HCT116 (cell line): Measurements from ENCODE around the gene PLPP2. TPM values are rescaled to one million over a fixed set of nuclear protein-coding genes. Genes with fewer than 3 reads are reported as not detected.

Source experiments
- ATAC-seq: fragments of 200-7000 bp; cut with Tn5 transposase; 2 replicates; pipeline ENCODE4 v1.9.1; 2020; ENCODE audit warnings: mild to moderate bottlenecking, moderate library complexity
- BruUV-seq: library from RNA; stranded (reverse); fragments of 400-500 nt; replicated peaks from 2 replicates; lab custom pipeline; 2021; lab: Mats Ljungman, UMichigan
- CTCF ChIA-PET: fragments of 300-600 bp; sonication (Branson Sonifier 250); formaldehyde crosslinking; loops from one replicate; lab custom pipeline; 2021; ENCODE audit warnings: antibody characterized with exemption; lab: Charles Lee
- POLR2A ChIA-PET: fragments of 300-600, 350-600 bp; sonication (Branson Sonifier 250); formaldehyde crosslinking; loops from one replicate; lab custom pipeline; 2021; ENCODE audit warnings: antibody characterized with exemption; lab: Charles Lee
- RAD21 ChIA-PET, 2 experiments: fragments of 300-600 bp; sonication (Branson Sonifier 250); formaldehyde crosslinking; loops; one replicate each; lab custom pipeline; 2023; ENCODE audit warnings: low total read pairs in 2 of 2; ENCODE audit not compliant: uncharacterized antibody in 2 of 2, unreplicated experiment in 2 of 2, low non-redundant PET in 1 of 2; lab: Charles Lee
- DNase-seq: peaks from one replicate; pipeline ENCODE4 v3.0.0-alpha.2; 2010; ENCODE audit warnings: low read depth, low spot score
- H2AFZ ChIP-seq: fragments of 200-600 bp; shearing (Covaris generic), sonication (generic); 2 replicates; pipeline ENCODE4 v1.6.1; 2017; ENCODE audit warnings: low read depth, mixed run types, mixed read lengths, antibody characterized with exemption, low read length; ENCODE audit not compliant: poor library complexity, severe bottlenecking
- H3K27ac ChIP-seq: 2 replicates; pipeline ENCODE4 v1.5.1; 2012; ENCODE audit warnings: low read depth, low read length
- H3K27me3 ChIP-seq: fragments of 200-600 bp; sonication (generic); 2 replicates; pipeline ENCODE4 v1.6.1; 2016; ENCODE audit warnings: mixed run types, low read length, mixed read lengths; ENCODE audit not compliant: insufficient read depth
- H3K36me3 ChIP-seq, 2 experiments: fragments of 200-500 bp in 1 of 2; fragments of 200-600 bp in 1 of 2; sonication (Bioruptor generic) in 1 of 2; sonication (generic) in 1 of 2; 2 replicates each; pipeline versions ENCODE4 v1.5.1 to v1.6.1; 2014 to 2016; ENCODE audit warnings: low read length in 2 of 2, inconsistent platforms in 1 of 2, mixed read lengths in 1 of 2, mixed run types in 1 of 2; ENCODE audit not compliant: insufficient read depth in 2 of 2, control insufficient read depth in 1 of 2
- H3K4me1 ChIP-seq, 2 experiments: fragments of 200-600 bp in 1 of 2; sonication (generic) in 1 of 2; 2 replicates each; pipeline versions ENCODE4 v1.5.1 to v1.6.1; 2012 to 2017; ENCODE audit warnings: low read length in 2 of 2, inconsistent platforms in 1 of 2, mild to moderate bottlenecking in 1 of 2, mixed read lengths in 1 of 2, mixed run types in 1 of 2, moderate library complexity in 1 of 2; ENCODE audit not compliant: insufficient read depth in 2 of 2, control insufficient read depth in 1 of 2
- H3K4me2 ChIP-seq: fragments of 200-600 bp; sonication (generic); 2 replicates; pipeline ENCODE4 v1.6.1; 2017; ENCODE audit warnings: mixed run types, low read length, mixed read lengths
- H3K4me3 ChIP-seq, 2 experiments: fragments of 200-600 bp in 1 of 2; sonication (generic) in 1 of 2; replicated peaks in 1 of 2; 2 replicates each; pipeline ENCODE4 v1.5.1; 2011 to 2016; ENCODE audit warnings: low read length in 2 of 2, control low read depth in 1 of 2, low read depth in 1 of 2, mild to moderate bottlenecking in 1 of 2, mixed read lengths in 1 of 2, mixed run types in 1 of 2
- H3K79me2 ChIP-seq: fragments of 200-600 bp; sonication (generic); 2 replicates; pipeline ENCODE4 v1.6.1; 2017; ENCODE audit warnings: mild to moderate bottlenecking, mixed run types, low read length, moderate library complexity, mixed read lengths; ENCODE audit not compliant: insufficient read depth
- H3K9ac ChIP-seq: fragments of 200-600 bp; sonication (generic); 2 replicates; pipeline ENCODE4 v1.6.1; 2016; ENCODE audit warnings: low read length, mixed read lengths
- H3K9me2 ChIP-seq: fragments of 200-600 bp; sonication (generic), shearing (Covaris generic); 2 replicates; pipeline ENCODE4 v1.6.1; 2017; ENCODE audit warnings: mixed run types, mild to moderate bottlenecking, moderate library complexity; ENCODE audit not compliant: insufficient read depth
- H3K9me3 ChIP-seq, 2 experiments: fragments of 200-500 bp in 1 of 2; fragments of 200-600 bp in 1 of 2; sonication (Bioruptor generic) in 1 of 2; sonication (generic) in 1 of 2; 2 replicates each; pipeline ENCODE4 v1.6.1; 2014 to 2017; ENCODE audit warnings: low read length in 2 of 2, mixed read lengths in 2 of 2, inconsistent platforms in 1 of 2, low read depth in 1 of 2, mild to moderate bottlenecking in 1 of 2, mixed run types in 1 of 2, moderate library complexity in 1 of 2; ENCODE audit not compliant: control insufficient read depth in 1 of 2, insufficient read depth in 1 of 2
- H4K20me1 ChIP-seq: fragments of 200-600 bp; sonication (generic), shearing (Covaris generic); 2 replicates; pipeline ENCODE4 v1.6.1; 2017; ENCODE audit warnings: mixed run types, mild to moderate bottlenecking, moderate library complexity; ENCODE audit not compliant: insufficient read depth
- CBX3 ChIP-seq: IDR thresholded peaks from 2 replicates; pipeline ENCODE4 v1.6.1; 2012; ENCODE audit warnings: low read depth
- CEBPB ChIP-seq: IDR thresholded peaks from 2 replicates; pipeline ENCODE4 v1.6.1; 2012; ENCODE audit warnings: low read depth
- EGR1 ChIP-seq: IDR thresholded peaks from 2 replicates; pipeline ENCODE4 v1.6.1; 2012; ENCODE audit warnings: low read depth
- EZH2phosphoT487 ChIP-seq: fragments of 200-600 bp; IDR thresholded peaks from 2 replicates; pipeline ENCODE4 v1.6.1; 2018; ENCODE audit warnings: antibody characterized with exemption, borderline replicate concordance
- FOSL1 ChIP-seq: IDR thresholded peaks from 2 replicates; pipeline ENCODE4 v1.6.1; 2012; ENCODE audit warnings: low read depth
- JUND ChIP-seq: IDR thresholded peaks from 2 replicates; pipeline ENCODE4 v1.6.1; 2012
- POLR2AphosphoS5 ChIP-seq: IDR thresholded peaks from 2 replicates; pipeline ENCODE4 v1.6.1; 2011; ENCODE audit warnings: mild to moderate bottlenecking, low read depth, low read length, moderate library complexity
- TCF7L2 ChIP-seq: IDR thresholded peaks from 2 replicates; pipeline ENCODE4 v1.7.0; 2011; ENCODE audit warnings: borderline replicate concordance, inconsistent platforms; ENCODE audit not compliant: insufficient read depth, insufficient read length; ENCODE audit errors: extremely low read depth
- YY1 ChIP-seq: IDR thresholded peaks from 2 replicates; pipeline ENCODE4 v1.6.1; 2011; ENCODE audit warnings: low read length, low read depth, moderate library complexity, mild to moderate bottlenecking; ENCODE audit not compliant: insufficient replicate concordance; ENCODE audit errors: extremely low read depth
- ZFX ChIP-seq: fragments of 450-650 bp; IDR thresholded peaks from 2 replicates; pipeline ENCODE4 v1.6.1; 2017
- intact Hi-C: fragments of 100-400 bp; cut with micrococcal nuclease; formaldehyde crosslinking; loops from 2 replicates; pipeline ENCODE4 v1.10.0; 2022
- total RNA-seq: library from RNA; stranded (reverse); gene quantifications from one replicate; pipeline ENCODE4 v1.2.1, GENCODE V29; 2021; ENCODE audit not compliant: unreplicated experiment
- TF ChIP-seq, protein P1 (sequence below): IDR thresholded peaks from 2 replicates; pipeline ENCODE4 v1.6.1; 2012; ENCODE audit warnings: low read depth
- TF ChIP-seq, protein P2 (sequence below): IDR thresholded peaks from 2 replicates; pipeline ENCODE4 v1.6.1; 2012
- TF ChIP-seq, protein P3 (sequence below): IDR thresholded peaks from 2 replicates; pipeline ENCODE4 v1.6.1; 2012

Gene PLPP2
- total RNA-seq, 1 experiment from 2014 or later = 128 TPM

DNA sequence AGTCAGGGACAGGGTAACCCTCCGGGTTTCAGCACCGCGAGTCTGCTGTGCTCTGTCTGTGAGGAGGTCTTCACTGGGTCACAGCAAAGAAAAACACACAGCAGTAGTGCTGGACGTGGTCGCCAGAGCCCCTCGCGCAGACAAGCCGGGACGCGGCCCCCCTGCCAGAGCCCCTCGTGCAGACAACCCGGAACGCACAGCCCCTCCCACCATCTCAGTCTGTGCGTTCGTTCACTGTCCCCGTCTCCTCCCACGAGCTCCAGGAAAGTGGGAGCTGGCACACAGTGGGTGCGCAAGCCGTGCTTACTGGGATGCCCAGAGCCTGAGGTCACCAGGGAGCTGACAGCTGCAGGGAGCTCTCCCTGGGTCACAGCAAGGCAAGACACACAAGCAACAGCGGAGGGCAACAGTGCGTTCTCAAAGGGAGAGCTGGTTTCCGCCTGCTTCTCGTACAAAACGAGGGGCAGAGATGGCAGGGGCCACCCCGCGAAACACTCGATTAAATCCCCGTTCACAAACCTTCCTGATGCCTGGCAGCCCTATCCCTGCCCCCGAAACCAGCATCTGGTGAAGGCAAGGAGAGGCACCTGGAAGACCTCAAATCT, 3.2 kb upstream of the PLPP2 start:
- H3K9me2 ChIP-seq = no peaks in the 10 kb centered on the region
- no peak overlapping the region for H3K9ac ChIP-seq
- ATAC-seq = no peak
- intact Hi-C loops = no loop called here
- peaks cover 14% of the 10 kb centered on the region for H3K79me2 ChIP-seq
- no peak overlapping the region for H2AFZ ChIP-seq
- peaks cover 5 to 17% of the 10 kb centered on the region in 2 experiments; a peak in 3 of 4 replicates for H3K4me1 ChIP-seq
- DNase-seq = no peak
- CTCF ChIA-PET = interaction anchor here (1.0 kb wide), 1 partner anchor 212 kb away, joined by 3 read pairs; no protein-coding TSS in a partner anchor
- H3K4me3 ChIP-seq = no peak overlapping the region
- no peak overlapping the region for H3K4me2 ChIP-seq
- H3K36me3 ChIP-seq = no peaks in the 10 kb centered on the region
- TF ChIP-seq FOSL1 (no peak), CEBPB (no peak), TCF7L2 (no peak), CBX3 (no peak), ZFX (no peak), POLR2AphosphoS5 (no peak), JUND (no peak), EGR1 (no peak), EZH2phosphoT487 (no peak), YY1 (no peak)
- TF ChIP-seq, protein P1, sequence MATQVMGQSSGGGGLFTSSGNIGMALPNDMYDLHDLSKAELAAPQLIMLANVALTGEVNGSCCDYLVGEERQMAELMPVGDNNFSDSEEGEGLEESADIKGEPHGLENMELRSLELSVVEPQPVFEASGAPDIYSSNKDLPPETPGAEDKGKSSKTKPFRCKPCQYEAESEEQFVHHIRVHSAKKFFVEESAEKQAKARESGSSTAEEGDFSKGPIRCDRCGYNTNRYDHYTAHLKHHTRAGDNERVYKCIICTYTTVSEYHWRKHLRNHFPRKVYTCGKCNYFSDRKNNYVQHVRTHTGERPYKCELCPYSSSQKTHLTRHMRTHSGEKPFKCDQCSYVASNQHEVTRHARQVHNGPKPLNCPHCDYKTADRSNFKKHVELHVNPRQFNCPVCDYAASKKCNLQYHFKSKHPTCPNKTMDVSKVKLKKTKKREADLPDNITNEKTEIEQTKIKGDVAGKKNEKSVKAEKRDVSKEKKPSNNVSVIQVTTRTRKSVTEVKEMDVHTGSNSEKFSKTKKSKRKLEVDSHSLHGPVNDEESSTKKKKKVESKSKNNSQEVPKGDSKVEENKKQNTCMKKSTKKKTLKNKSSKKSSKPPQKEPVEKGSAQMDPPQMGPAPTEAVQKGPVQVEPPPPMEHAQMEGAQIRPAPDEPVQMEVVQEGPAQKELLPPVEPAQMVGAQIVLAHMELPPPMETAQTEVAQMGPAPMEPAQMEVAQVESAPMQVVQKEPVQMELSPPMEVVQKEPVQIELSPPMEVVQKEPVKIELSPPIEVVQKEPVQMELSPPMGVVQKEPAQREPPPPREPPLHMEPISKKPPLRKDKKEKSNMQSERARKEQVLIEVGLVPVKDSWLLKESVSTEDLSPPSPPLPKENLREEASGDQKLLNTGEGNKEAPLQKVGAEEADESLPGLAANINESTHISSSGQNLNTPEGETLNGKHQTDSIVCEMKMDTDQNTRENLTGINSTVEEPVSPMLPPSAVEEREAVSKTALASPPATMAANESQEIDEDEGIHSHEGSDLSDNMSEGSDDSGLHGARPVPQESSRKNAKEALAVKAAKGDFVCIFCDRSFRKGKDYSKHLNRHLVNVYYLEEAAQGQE = no peak
- TF ChIP-seq, protein P2, sequence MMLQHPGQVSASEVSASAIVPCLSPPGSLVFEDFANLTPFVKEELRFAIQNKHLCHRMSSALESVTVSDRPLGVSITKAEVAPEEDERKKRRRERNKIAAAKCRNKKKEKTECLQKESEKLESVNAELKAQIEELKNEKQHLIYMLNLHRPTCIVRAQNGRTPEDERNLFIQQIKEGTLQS = no peak
- TF ChIP-seq, protein P3, sequence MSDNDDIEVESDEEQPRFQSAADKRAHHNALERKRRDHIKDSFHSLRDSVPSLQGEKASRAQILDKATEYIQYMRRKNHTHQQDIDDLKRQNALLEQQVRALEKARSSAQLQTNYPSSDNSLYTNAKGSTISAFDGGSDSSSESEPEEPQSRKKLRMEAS = no peak
- no peaks in the 10 kb centered on the region for H4K20me1 ChIP-seq
- POLR2A ChIA-PET = no interaction called here
- H3K9me3 ChIP-seq = no peaks in the 10 kb centered on the region
- BruUV-seq = no TSS peak
- RAD21 ChIA-PET = no interaction called here
- H3K27me3 ChIP-seq = no peaks in the 10 kb centered on the region
- H3K27ac ChIP-seq = no peak overlapping the region
